ENCODE results near the gene CAMK2G.

- TF ChIP-seq CTCF (conservative IDR thresholded peaks at IDR 0.05; ENCODE audit: low read length) (no peak), EZH2phosphoT487 (IDR thresholded peaks at IDR 0.05; ENCODE audit: borderline replicate concordance, low read depth, low read length) (no peak)
Measured at GRCh38 chr10:73886661-73887293, 12.4 kb upstream of the CAMK2G start.
